ENCODE results near the gene CGREF1.
A peak's percentile ranks its signal among the peaks of the same experiment; 100 is the strongest.

Gene CGREF1

DNA sequence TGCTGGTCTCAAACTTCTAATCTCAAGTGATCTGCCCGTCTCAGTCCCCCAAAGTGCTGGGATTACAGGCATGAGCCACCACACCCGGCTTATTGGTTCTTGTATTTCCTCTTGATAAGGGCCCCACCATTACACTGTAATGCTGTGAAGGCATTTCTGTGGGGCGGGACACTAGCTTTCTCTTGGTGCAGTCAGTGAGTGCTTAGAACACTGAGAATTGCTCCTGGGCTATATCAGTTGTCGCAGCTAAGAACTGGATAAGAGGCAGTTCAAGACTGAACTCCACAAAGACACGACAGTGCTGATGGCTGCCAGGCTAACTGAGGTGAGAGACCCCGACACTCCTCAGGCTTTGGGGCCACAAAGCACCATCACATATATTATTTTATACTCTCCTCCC lies 30.3 kb downstream of the CGREF1 start:
- no peaks in the 10 kb centered on the region for H3K9me2 ChIP-seq (replicated peaks; ENCODE audit: insufficient read depth, low read length)
- H3K4me3 ChIP-seq (ENCODE audit: low read length) = no peak overlapping the region
- no peaks in the 10 kb centered on the region for H3K36me3 ChIP-seq (replicated peaks; ENCODE audit: insufficient read depth, low read length)
- H4K20me1 ChIP-seq (ENCODE audit: insufficient read depth, low read length) = no peaks in the 10 kb centered on the region
- no peak for DNase-seq
- no peaks in the 10 kb centered on the region for H3K9me3 ChIP-seq (replicated peaks; ENCODE audit: insufficient read depth, low read length)
- H3K79me2 ChIP-seq (ENCODE audit: low read length) = peaks cover 18% of the 10 kb centered on the region
- no peak overlapping the region for H3K4me2 ChIP-seq (ENCODE audit: low read depth, low read length)
- TF ChIP-seq, protein P1, sequence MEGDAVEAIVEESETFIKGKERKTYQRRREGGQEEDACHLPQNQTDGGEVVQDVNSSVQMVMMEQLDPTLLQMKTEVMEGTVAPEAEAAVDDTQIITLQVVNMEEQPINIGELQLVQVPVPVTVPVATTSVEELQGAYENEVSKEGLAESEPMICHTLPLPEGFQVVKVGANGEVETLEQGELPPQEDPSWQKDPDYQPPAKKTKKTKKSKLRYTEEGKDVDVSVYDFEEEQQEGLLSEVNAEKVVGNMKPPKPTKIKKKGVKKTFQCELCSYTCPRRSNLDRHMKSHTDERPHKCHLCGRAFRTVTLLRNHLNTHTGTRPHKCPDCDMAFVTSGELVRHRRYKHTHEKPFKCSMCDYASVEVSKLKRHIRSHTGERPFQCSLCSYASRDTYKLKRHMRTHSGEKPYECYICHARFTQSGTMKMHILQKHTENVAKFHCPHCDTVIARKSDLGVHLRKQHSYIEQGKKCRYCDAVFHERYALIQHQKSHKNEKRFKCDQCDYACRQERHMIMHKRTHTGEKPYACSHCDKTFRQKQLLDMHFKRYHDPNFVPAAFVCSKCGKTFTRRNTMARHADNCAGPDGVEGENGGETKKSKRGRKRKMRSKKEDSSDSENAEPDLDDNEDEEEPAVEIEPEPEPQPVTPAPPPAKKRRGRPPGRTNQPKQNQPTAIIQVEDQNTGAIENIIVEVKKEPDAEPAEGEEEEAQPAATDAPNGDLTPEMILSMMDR (IDR thresholded peaks at IDR 0.05; ENCODE audit: low read length) = no peak
- TF ChIP-seq EZH2 (optimal IDR thresholded peaks at IDR 0.05; ENCODE audit: low read depth, low read length) = no peak
- no peak for TF ChIP-seq EZH2phosphoT487 (IDR thresholded peaks at IDR 0.05; ENCODE audit: low read length)
- H3K4me1 ChIP-seq (ENCODE audit: low read length) = peaks cover 4% of the 10 kb centered on the region; the same call in 1 of the 2 replicates
- H3K27me3 ChIP-seq (replicated peaks; ENCODE audit: insufficient read depth, low read length) = no peaks in the 10 kb centered on the region
- H3K9ac ChIP-seq (ENCODE audit: low read length) = no peak overlapping the region
- H3F3A ChIP-seq (ENCODE audit: insufficient read depth, low read length) = peaks cover 20% of the 10 kb centered on the region
- H2AFZ ChIP-seq (ENCODE audit: low read length) = no peak overlapping the region
- H3K27ac ChIP-seq (ENCODE audit: low read length) = no peak overlapping the region

DNA sequence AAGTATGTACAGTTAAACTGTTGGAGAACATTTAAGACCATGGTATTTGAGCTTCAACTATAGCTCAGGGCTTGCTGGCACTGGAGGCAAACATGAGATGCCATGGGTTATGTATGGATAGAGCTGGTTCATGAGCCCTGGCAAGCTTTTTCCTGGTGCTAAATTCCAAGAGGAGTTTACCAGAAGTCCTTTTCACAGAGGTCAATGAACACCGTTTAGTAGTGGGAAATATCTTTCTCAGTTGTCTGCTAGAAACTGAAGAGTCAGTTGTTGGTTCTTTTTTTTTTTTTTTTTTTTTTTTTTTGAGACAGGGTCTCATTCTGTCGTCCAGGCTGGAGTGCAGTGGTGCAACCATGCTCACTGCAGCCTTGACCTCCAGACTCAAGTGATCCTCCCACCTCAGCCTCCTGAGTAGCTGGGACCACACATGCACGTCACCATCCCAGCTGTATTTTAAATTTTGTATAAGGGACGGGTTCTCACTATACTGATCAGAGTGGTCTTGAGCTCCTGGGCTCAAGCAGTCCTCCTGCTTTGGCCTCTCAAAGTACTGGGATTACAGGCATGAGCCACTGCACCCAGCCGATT lies 31.0 kb downstream of the CGREF1 start:
- Histone ChIP-seq H4K20me1 (ENCODE audit: insufficient read depth, low read length) (no peaks in the 10 kb centered on the region), H3F3A (ENCODE audit: insufficient read depth, low read length) (peaks cover 20% of the 10 kb centered on the region), H3K4me3 (ENCODE audit: low read length) (peak overlapping the region; percentile 84), H3K79me2 (ENCODE audit: low read length) (peaks cover 18% of the 10 kb centered on the region), H3K27ac (ENCODE audit: low read length) (no peak overlapping the region), H3K4me1 (ENCODE audit: low read length) (peaks cover 4% of the 10 kb centered on the region; the same call in 1 of the 2 replicates), H2AFZ (ENCODE audit: low read length) (no peak overlapping the region), H3K9me2 (replicated peaks; ENCODE audit: insufficient read depth, low read length) (no peaks in the 10 kb centered on the region), H3K9ac (ENCODE audit: low read length) (no peak overlapping the region; the same call in 1 of the 2 replicates), H3K36me3 (replicated peaks; ENCODE audit: insufficient read depth, low read length) (no peaks in the 10 kb centered on the region), H3K4me2 (ENCODE audit: low read depth, low read length) (peak overlapping the region; percentile 99), H3K27me3 (replicated peaks; ENCODE audit: insufficient read depth, low read length) (no peaks in the 10 kb centered on the region), H3K9me3 (replicated peaks; ENCODE audit: insufficient read depth, low read length) (no peaks in the 10 kb centered on the region)
- TF ChIP-seq, protein P1 (IDR thresholded peaks at IDR 0.05; ENCODE audit: low read length) = no peak
- no peak for TF ChIP-seq EZH2phosphoT487 (IDR thresholded peaks at IDR 0.05; ENCODE audit: low read length)
- no peak for DNase-seq

DNA sequence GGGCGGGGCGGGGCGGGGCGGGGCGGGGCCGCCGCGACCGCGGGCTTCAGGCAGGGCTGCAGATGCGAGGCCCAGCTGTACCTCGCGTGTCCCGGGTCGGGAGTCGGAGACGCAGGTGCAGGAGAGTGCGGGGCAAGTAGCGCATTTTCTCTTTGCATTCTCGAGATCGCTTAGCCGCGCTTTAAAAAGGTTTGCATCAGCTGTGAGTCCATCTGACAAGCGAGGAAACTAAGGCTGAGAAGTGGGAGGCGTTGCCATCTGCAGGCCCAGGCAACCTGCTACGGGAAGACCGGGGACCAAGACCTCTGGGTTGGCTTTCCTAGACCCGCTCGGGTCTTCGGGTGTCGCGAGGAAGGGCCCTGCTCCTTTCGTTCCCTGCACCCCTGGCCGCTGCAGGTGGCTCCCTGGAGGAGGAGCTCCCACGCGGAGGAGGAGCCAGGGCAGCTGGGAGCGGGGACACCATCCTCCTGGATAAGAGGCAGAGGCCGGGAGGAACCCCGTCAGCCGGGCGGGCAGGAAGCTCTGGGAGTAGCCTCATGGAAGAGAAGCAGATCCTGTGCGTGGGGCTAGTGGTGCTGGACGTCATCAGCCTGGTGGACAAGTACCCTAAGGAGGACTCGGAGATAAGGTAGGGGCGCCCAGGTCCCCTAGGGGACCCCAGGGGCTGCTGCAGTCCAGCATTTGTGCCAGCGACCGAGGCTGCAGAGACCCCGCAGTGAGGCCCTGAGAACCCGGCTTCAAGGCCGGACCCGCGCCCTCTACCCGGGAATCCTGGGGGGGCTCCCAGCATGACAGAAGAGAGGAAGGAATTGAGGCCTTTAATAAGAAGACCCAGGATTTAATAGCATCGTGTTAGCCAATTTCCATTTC lies 32.0 kb downstream of the CGREF1 start, which contains the start of gene KHK:
KHK (plus strand) TSS at position 49 of the 870 bp plus-strand sequence; CDS start at position 537, 488 bp downstream.
- H3K9me3 ChIP-seq (replicated peaks; ENCODE audit: insufficient read depth, low read length) = no peaks in the 10 kb centered on the region
- peaks cover 20% of the 10 kb centered on the region for H3F3A ChIP-seq (ENCODE audit: insufficient read depth, low read length)
- TF ChIP-seq EZH2 (optimal IDR thresholded peaks at IDR 0.05; ENCODE audit: low read depth, low read length) = no peak
- TF ChIP-seq EZH2phosphoT487 (IDR thresholded peaks at IDR 0.05; ENCODE audit: low read length) = no peak
- TF ChIP-seq, protein P1 (IDR thresholded peaks at IDR 0.05; ENCODE audit: low read length) = no peak
- peak within 1 kb of the TSS; percentile 84 for H3K4me3 ChIP-seq (ENCODE audit: low read length)
- DNase-seq = no peak
- peak within 1 kb of the TSS; percentile 79 for H2AFZ ChIP-seq (ENCODE audit: low read length)
- H4K20me1 ChIP-seq (ENCODE audit: insufficient read depth, low read length) = no peaks in the 10 kb centered on the region
- no peaks in the 10 kb centered on the region for H3K9me2 ChIP-seq (replicated peaks; ENCODE audit: insufficient read depth, low read length)
- peak within 1 kb of the TSS; percentile 73 for H3K27ac ChIP-seq (ENCODE audit: low read length)
- peak within 1 kb of the TSS; percentile 99 for H3K4me2 ChIP-seq (ENCODE audit: low read depth, low read length)
- H3K4me1 ChIP-seq (ENCODE audit: low read length) = peaks cover 8% of the 10 kb centered on the region
- no peaks in the 10 kb centered on the region for H3K27me3 ChIP-seq (replicated peaks; ENCODE audit: insufficient read depth, low read length)
- no peaks in the 10 kb centered on the region for H3K36me3 ChIP-seq (replicated peaks; ENCODE audit: insufficient read depth, low read length)
- peak within 1 kb of the TSS; percentile 66 for H3K9ac ChIP-seq (ENCODE audit: low read length)
- H3K79me2 ChIP-seq (ENCODE audit: low read length) = peaks cover 21% of the 10 kb centered on the region

Data from MM.1S (cell line).